GM12865 (cell line): ENCODE measurements around the gene KCNK5.

Experiments
- DNase-seq: peaks from one replicate; pipeline ENCODE4 v3.0.0; 2010; ENCODE audit warnings: low read depth
- H3K4me3 ChIP-seq: 2 replicates; pipeline ENCODE4 v1.5.1; 2011; ENCODE audit warnings: mild to moderate bottlenecking, low read depth, low read length, control low read depth
- TF ChIP-seq, protein P1 (sequence below): IDR thresholded peaks from 2 replicates; pipeline ENCODE4 v1.5.1; 2011; ENCODE audit warnings: low read length, control low read depth, low read depth, inconsistent platforms; ENCODE audit not compliant: insufficient read depth; ENCODE audit errors: missing control alignments

KCNK5 gene

DNA sequence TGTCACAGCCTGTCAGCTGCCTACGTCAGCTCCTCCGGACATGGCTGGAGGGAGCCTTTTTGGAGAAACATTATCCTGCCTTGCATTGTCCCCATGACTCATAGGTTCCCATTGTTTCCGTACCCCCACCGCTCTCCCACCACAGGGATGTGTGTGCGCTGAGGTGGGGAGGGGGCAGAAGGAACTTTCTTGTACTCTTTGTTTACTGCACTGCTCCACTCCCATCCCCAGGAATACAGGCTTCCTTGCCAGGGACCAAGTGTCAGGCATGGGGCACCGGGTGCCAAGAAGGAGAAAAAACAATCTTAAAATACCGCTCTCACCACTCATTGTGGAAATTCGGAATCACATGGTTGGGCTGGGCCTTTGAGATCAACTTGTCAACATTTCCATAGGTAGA lies 51.0 kb downstream of the KCNK5 start:
- DNase-seq = no peak
- TF ChIP-seq, protein P1, sequence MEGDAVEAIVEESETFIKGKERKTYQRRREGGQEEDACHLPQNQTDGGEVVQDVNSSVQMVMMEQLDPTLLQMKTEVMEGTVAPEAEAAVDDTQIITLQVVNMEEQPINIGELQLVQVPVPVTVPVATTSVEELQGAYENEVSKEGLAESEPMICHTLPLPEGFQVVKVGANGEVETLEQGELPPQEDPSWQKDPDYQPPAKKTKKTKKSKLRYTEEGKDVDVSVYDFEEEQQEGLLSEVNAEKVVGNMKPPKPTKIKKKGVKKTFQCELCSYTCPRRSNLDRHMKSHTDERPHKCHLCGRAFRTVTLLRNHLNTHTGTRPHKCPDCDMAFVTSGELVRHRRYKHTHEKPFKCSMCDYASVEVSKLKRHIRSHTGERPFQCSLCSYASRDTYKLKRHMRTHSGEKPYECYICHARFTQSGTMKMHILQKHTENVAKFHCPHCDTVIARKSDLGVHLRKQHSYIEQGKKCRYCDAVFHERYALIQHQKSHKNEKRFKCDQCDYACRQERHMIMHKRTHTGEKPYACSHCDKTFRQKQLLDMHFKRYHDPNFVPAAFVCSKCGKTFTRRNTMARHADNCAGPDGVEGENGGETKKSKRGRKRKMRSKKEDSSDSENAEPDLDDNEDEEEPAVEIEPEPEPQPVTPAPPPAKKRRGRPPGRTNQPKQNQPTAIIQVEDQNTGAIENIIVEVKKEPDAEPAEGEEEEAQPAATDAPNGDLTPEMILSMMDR = no peak
- H3K4me3 ChIP-seq = no peak overlapping the region

DNA sequence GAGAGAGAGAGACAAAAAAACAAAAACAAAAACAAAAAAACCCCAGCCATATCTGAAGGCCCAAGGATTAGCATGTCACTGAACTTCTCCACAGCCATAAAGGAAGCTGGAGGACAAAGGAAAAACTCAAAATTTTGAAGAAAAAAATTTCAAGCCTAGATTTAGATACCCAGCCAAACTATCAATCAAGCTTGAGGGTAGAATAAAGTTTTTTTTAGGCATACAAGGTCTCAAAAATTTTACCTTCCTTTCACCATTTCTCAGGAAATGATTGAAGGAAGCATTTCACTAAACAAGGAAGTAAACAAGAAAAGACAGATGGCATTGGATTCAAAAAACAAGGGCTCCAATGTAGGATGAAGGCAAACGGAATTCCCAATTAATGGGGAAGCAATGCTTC lies 52.1 kb downstream of the KCNK5 start:
- DNase-seq = no peak
- H3K4me3 ChIP-seq = no peak overlapping the region
- TF ChIP-seq, protein P1 = no peak

DNA sequence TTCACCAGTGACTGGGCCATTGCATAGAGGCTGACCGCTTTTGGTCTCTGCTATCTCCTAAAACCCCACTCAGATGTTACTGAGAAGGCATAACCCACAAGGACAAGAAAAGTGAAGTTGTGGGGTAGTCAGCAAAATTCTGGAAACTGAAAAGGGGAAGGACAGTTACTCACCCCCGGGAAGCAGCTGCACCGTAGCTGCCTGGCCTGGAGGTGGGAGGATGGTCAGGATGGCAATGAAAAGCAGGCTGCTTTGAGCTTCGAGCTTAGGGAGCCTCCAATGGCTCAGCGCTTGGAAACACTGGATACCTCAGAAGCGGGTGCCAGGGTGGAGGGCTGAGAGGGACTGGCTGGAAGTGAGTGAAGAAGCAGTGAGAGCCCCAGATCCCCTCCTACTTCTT lies 56.0 kb downstream of the KCNK5 start:
- H3K4me3 ChIP-seq = no peak overlapping the region
- no peak for DNase-seq
- TF ChIP-seq, protein P1 = no peak

DNA sequence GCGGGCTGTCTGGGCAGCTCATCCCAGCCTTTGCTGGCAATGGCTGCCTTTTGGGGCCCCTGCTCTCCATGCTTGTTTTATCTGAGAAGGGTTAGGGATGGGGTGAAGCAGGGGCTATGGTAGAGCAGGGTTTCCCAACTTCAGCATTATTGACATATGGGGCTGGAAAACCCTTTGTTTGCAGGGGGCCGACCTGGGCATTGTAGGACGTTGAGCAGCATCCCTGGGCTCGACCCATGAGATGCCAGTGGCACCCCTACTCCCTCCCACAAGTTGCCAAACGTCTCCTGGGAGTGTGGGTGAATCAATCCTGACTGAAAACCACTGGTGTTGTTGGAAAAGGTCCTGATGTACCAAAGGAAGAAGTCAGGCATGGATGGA lies 56.9 kb downstream of the KCNK5 start:
- DNase-seq = no peak
- no peak overlapping the region for H3K4me3 ChIP-seq
- TF ChIP-seq, protein P1 = no peak

DNA sequence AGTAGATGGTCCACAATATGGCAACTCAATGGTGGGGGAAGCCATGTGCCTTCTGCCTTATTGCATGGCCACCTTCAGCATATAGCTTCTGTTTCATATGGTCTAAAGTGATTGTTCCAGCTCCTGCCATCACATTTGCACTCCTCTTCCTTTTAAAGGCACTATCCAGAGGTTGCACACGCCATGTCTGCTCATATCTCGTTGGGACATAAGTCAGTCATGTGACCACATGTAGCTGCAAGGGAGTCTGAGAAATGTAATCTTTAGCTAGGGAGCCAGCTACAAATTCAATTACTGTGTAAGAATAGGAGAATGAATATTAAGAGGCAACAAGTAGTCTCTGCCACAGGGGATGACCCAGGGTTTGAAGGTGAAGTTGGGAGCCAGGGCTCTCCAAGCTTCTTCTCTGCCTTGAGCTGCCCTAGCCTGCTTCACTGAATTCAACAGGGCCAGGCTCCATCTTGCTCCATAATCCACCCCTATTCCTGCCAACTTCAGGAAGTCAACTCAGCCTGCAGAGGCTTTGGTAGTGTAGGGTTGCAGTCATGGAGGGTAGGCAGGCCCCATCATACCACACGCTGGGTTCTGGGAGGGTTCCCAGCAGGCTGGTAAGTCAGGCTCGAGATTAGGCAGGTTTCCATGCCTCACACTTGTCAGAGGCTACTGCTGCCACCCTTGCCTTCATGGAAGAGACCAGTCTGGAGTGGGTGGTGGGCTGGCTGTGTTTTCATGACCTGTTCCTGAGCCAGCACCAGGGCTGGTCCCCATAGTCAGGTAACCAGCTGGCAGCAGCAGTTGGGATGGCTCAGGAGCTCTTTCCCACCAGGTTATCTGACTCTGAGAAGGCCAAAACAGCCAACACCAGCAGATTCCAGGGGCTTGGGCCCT lies 57.5 kb downstream of the KCNK5 start:
- no peak for DNase-seq
- no peak overlapping the region for H3K4me3 ChIP-seq
- TF ChIP-seq, protein P1 = no peak

DNA sequence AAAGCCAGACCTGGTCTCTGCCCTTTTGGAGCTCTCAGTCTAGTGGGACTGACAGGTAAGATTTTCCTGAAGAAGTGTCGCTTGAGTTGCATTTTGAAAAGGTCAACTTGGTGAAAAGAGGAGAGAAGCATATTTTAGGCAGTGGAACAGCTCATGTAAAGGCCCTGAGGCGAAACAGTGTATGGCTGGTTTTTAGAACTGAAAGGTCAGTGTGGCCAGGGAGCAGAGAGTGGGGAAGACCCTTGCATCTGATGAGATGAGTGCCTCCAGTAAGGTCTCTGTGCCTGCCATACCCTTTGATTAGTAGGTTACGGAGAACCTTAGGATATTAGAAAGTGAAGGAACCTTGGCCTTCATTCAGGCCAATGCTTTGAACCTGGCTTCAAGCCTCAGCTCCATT lies 58.4 kb downstream of the KCNK5 start:
- DNase-seq = no peak
- TF ChIP-seq, protein P1 = no peak
- no peak overlapping the region for H3K4me3 ChIP-seq

DNA sequence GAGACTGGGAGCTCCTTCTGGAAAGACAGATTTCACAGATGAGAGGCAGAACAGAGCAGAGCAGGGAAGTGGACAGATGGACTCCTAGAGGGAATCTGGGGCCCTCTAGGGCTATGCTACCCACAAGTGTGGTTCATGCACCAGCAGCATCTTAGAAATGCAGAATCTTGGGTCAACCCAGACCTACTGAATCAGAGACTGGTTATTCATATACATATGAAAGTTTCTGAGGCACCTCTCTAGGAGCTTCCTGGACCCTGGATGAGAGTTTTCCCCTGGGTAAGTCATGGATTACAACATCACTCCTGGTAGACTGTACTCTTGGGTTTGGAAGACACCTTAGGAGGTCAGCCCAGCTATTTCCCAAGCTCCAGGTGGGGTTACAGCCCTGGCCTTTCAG lies 58.9 kb downstream of the KCNK5 start:
- no peak overlapping the region for H3K4me3 ChIP-seq
- DNase-seq = no peak
- TF ChIP-seq, protein P1 = no peak
